Measurements from ENCODE around the gene FAF2. TPM values are rescaled to one million over a fixed set of nuclear protein-coding genes. Genes with fewer than 3 reads are reported as not detected.

Gene FAF2
- total RNA-seq, 1 donor from 2014 or later: 39.2 TPM

DNA sequence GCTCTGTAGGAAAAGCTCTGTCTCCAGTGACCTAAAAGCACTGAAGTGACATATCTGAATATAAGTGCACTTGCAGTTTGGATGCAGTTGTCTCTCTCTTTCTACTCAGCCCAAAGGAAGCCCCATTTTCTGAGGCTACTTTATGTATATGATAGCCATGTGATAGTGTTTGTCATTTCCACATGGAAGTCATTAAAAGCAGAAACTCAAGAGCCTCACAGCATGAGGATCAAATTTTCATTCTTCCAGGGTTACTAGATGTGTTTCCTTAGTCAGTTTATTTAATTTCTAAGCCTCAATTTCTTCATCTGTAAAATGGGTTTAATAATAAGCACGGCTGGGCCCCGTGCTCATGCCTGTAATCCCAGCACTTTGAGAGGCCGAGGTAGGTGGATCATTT is 52.3 kb downstream of the FAF2 start:
- intact Hi-C loops (cut with micrococcal nuclease): no loop called here

DNA sequence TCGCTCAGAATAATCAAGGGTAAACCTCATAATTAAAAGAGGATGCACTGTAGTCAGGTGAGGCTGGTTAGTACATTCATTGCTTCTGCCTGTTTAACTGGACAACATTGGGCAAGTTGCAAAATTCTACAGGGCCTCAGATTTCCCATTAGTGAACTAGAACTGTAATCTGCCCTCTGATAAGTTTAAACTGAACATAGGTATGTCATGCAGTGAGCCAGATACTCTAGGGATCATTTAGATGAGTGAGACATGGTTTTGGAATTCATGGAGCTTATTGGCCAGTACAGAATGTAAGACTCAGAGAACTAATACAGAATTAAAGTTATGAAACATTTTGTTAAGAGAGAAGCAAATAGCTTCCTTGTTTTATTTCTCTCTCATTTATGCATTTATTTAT is 53.1 kb downstream of the FAF2 start:
- intact Hi-C loops (cut with micrococcal nuclease): no loop called here

DNA sequence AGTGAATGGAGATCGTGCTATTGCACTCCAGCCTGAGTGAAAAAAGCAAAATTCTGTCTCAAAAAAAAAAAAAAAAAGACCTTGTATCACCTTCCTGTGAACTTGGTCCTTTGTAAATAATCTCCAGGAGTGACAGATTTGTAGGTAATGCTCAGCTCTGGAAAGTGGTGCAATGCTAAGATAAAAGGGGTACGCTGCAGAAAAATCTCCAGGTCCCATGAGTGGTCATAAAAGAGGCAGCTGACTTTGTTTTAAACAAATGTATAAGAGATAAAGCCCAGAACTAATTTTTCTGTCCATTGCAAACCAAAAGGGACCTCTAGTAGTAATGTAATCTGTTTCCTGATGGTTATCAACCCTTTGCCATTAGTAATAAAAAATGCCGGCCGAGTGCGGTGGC is 55.3 kb downstream of the FAF2 start:
- intact Hi-C loops (cut with micrococcal nuclease): no loop called here

DNA sequence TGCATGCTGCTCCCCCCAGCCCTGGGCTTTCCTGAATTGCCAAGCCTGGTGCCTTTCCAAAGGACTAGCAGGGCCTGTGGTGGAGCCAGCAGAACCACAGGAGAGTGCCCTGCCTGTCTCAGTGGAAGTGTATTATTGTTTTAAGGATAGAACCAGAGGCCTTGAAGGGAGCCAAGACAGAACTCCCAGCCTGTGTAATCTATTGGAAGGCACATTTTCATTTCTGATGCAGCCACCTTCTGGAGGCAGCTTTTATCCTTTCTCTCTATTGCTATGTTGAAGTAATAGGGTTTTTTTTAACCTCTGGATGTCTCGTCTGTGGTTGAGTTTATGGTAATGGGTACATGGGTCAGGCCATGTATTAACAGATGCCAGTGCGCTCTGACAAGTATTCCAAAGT is 59.7 kb downstream of the FAF2 start:
- intact Hi-C loops (cut with micrococcal nuclease): no loop called here

DNA sequence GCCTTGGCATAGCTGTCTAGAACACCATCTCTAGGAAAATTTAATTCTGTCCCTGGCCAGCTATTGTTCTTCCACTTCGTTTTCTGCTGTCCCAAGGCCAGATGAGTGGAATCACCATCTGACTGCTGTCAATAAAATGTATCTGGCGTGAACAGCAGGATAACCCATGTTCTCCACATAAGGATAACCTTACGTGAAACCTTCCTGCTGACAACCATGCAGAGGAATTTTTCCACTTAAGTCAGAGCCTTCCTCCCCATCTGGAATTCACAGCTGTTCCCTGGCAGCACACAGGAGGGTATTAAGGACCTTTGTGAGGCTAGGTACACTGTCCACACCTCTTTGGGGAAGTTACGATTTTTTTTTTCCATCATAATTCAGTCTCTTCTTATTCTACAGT is 60.4 kb downstream of the FAF2 start:
- intact Hi-C loops (cut with micrococcal nuclease): no loop called here

DNA sequence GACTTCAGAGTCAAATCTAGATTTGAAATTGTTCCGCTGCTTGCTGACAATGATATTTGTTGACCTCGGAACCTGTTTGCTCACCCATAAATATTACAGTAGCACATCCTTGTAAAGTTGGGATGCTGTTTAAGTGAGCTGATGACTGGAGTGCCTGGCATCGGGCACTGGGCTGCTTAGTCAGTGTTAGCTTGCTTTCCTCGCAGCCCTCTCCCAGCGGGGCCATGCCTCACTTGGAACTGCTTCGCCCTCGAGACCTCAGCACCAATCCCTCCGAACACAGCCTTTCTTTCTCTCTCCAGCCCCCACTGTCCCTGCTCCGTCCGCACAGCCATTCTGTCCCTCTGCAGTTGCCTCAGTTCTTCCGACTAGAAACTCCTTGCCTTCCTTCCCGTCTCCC is 65.6 kb downstream of the FAF2 start:
- intact Hi-C loops (cut with micrococcal nuclease): no loop called here

DNA sequence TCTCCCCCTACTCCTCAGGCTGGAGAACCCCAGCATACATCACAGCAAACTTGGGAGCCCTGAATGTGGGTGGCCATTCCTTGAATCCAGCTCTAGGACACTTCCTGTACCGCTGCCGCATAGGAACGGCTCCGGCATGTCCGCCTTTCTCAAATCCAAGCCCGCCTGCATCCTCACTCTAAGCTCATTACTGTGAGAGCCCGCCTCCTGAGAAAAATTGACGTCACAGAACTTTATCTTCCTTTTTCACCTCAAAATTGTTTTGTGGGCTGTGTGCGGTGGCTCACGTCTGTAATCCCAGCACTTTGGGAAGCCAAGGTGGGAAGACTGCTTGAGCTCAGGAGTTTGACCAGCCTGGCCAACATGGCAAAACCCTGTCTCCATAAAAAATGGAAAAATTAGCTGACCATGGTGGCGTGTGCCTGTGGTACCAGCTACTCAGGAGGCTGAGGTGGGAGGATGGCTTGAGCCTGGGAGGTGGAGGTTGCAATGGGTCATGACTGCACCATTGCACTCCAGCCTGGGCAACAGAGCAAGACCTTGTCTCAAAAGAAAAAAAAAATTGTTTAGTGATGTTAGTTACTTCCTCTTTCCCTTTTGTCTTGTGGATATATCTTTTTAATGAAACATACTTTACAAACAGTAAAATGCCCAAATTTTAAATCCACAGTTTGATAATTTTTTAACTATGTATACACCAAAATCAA is 66.2 kb downstream of the FAF2 start:
- intact Hi-C loops (cut with micrococcal nuclease): no loop called here

DNA sequence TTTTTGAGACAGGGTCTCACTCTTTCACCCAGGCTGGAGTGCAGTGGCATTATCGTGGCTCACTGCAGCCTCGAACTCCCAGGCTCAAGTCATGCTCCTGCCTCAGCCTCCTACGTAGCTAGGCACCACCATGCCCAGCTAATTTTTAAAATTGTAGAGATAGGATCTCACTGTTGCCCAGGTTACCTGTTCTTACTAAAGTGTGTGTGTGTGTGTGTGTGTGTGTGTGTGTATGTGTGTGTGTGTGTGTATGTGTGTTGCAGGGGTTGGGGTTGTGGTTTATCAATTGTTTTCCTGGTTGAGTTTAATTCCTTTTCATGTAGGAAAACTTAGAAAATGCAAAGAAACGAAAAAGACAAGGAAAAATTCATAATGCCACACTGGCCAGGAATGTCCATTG is 67.2 kb downstream of the FAF2 start:
- intact Hi-C loops (cut with micrococcal nuclease): no loop called here

DNA sequence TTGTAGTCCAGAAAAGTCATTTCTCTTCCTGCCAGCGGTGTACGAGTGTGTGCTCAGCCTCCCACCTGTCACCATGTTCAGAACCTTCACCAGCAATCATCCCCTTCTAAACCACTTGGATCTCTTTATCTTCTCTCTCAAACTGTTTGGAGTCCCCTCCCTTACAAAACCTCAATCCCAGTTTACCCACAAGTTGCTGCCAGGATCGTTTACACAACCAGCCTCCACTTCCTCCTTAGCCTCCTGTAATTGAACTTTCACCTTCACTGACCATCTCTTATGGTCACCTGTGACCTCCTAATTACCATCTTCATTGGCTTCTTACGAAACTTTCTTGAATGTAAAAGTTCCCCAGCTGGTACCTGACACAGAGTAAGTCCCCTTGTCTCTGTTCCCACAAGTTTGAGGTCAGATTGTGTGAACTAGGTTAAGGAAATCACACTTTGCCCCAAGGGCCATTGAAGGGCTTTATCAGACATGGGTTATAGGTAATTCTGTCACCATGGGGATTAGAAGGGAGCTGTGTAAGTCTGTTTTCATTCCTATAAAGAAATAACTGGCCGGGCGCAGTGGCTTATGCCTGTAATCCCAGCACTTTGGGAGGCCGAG is 69.0 kb downstream of the FAF2 start:
- intact Hi-C loops (cut with micrococcal nuclease): no loop called here

DNA sequence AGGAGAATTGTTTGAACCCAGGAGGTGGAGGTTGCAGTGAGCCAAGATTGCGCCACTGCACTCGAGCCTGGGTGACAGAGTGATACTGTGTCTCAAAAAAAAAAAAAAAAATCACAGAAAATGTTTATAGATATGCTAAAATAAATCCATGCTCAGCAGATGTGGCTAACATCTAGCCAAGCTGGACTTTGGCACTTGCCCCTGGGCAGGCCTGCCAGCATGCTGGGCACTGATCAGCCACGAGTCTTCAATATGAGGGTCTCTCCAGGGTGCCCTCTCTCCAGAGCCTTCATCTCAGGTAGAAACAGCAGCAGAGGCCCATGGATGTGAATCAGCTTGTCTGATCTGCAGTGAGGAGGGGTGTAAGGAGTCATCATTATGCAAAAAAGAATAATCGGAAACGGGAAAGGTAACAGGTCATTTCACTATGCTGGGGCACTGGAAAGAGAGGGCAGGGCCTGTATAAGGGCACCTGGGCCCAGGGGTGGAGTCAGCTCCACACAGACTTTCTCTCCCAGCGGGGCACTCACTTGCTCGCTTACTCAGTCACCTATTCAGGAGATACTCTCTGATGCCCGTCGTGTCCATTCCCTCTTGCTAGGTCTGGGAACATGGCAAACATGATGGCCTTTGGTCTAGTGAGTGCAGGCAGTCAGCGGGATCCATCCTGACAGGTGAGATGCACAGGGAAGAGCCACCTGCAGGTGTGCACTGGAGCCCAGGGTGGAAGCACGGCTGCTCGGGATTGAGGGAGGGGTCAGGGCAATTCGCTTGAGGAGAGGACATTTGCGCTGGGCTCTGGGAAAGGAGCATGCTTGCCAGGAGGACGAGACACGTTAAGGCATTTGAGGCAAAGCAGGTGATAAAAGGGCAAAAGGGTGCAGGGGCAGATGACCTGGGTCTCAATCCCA is 71.9 kb downstream of the FAF2 start:
- intact Hi-C loops (cut with micrococcal nuclease): no loop called here

DNA sequence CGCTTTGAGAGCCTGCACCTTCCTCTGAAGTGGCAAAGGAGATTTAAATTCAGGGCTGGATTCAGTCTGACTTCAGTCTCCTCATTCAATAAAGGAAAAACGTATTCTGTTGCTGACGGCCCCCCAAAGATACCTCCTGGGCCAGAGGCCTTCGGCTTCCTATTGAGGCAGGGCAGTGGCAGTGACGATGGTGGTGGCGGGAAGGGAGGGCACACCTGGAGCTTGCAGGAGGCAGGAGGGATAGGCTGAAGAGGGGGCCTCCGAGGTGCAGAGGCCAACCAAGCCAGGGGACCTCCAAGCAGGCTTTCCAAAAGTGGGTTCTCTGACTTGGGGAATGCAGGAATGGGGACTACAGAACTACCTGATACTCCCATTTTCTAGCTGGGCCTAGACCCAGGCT is 73.1 kb downstream of the FAF2 start:
- intact Hi-C loops (cut with micrococcal nuclease): no loop called here

DNA sequence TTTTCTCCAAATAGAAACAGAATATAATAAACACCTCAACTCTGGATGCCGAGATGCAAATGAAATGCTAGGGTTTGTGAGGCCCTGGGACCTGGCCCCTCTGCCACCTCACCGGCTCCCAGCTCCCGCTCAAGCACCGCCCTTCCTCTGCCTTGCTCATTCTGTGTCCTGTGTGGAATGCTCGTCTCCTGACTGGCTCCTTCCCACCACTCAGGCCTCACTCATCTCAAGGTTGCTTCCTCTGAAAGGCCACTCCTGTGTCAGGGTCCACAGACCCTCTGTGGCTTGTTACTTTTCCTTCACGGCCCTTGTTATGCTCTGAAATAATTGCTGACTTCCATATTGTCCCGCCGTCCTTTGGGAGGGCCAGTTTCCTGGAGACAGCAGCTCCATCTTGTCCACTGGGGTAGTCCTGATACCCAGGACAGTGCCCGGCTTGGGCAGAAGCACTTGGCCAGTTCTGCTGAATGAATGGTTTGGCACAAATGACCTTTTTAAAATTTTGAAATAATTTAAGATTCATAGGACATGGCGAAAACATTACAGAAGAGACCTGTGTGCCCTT is 73.6 kb downstream of the FAF2 start:
- intact Hi-C loops (cut with micrococcal nuclease): no loop called here

DNA sequence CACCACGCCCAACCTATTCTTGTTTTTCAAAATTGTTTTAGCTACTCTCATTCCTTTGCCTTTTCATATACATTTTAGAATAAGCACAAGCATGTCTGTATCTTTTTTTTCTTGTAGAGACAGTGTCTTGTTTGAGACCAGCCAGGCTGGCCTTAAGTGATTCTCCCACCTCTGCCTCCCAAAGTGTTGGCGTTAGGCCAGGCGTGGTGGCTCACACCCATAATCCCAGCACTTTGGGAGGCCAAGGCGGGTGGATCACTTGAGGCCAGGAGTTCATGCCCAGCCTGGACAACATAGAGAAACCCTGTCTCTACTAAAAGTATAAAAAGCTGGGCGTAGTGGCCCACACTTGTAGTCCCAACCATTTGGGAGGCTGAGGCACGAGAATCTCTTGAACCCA is 76.0 kb downstream of the FAF2 start:
- intact Hi-C loops (cut with micrococcal nuclease): no loop called here

DNA sequence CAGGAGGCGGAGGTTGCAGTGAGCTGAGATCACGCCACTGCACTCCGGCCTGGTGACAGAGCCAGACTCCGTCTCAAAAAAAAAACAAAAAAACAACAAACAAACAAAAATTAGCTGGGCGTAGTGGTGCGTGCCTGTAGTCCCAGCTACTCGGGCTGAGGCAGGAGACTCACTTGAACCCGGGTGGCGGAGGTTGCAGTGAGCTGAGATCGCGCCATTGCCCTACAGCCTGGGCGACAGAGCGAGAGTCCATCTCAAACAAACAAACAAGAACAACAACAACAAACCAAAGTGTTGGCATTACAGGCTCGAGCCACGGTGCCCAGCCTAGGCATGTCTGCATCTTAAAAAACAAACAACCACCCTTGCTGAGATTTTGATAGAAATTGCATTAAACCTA is 76.8 kb downstream of the FAF2 start:
- intact Hi-C loops (cut with micrococcal nuclease): no loop called here

DNA sequence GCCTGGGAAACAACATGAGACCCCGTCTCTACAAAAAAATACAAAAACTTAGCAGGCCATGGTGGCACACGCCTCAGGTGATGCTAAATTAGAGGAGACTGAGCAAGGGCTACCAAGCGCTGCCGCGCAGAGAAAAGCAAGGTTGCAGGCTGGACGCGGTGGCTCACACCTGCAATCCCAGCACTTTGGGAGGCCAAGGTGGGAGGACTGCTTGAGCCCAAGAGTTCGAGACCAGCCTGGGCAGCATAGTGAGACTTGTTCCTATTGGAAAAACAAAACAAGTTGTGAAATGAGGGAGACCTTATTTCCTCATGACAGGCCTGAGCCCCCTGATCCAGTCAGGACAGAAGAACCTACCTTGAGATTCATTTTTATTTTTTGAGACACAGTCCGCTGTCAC is 77.5 kb downstream of the FAF2 start:
- intact Hi-C loops (cut with micrococcal nuclease): no loop called here

DNA sequence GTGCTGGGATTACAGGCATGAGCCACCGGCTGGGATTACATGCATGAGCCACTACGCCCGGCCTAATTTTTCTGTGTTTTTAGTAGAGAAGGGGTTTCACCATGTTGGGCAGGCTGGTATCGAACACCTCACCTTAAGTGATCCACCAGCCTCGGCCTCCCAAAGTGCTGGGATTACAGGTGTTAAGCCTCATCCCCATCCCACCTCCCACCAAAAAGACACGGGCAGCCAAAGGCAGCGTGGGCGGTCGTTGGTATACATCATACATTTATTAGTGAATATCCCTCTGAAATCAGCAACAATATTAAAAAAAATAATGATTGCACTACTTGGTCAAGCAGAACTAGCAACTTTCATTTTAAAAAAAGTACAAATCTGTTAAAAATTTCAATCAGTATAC is 78.3 kb downstream of the FAF2 start:
- intact Hi-C loops (cut with micrococcal nuclease): no loop called here

DNA sequence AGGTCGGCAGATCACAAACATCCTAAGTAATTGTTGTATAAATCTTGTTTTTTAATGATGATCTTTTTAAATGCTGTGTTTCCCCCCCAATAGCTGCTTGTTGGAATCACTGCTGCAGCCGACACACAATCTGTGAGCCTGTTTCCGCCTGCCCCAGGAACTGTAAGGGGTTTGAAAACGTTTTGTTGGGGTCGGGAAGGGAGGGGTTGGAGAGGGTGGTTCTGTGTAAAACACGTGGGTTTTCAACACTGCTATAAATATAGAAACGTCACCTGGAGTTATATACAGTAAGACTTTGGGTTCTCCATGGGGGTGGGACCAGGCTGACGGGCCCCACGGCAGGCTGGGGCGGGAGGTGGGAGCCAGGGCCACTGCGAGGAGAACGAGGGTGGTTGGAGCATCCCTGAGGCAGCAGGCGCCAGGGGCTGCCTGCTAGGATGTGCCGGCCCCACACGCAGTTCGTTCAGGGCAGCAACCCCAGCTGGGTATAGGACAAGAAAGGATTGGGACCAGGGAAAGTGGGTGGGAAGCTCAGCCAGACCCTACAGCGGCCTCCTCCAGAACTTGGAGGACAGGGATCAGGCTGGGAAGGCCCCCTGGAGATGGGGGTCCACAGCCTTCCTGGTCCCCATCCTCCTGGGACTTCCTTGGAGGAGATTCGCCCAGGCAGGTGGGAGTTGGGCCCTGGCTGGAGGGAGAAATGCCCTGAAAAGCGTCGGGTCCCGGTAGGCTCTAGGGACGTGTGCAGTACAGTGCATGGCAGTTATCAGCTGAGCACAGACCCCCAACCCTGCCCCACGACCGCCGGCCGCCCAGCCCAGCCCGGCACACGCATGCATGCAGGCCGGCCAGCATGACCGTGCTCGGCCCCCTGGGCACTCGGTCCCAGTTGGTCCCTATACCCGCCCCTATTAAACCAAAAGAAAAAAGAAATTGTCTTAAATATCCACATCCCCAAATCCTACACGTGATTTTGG is 79.3 kb downstream of the FAF2 start:
- intact Hi-C loops (cut with micrococcal nuclease): no loop called here

DNA sequence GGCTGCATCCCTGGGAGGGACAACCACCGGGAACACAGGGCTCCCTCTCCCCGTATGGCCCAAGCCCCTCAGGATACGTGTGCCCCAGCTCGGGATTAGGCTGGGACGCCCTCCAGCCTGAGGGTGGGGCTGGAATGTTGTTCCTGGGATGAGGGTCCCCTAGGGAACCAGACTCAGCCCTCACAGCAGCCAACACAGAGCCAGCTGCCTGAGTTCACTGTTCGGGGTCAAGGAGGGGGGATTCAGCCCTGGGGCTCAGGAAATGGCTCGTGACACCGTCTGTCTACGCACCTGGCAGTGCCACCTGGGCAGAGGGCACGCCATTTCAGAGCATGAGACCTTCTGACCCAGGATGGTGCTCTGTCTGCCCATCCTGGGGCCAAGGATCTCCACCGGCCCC is 80.1 kb downstream of the FAF2 start:
- intact Hi-C loops (cut with micrococcal nuclease): no loop called here

DNA sequence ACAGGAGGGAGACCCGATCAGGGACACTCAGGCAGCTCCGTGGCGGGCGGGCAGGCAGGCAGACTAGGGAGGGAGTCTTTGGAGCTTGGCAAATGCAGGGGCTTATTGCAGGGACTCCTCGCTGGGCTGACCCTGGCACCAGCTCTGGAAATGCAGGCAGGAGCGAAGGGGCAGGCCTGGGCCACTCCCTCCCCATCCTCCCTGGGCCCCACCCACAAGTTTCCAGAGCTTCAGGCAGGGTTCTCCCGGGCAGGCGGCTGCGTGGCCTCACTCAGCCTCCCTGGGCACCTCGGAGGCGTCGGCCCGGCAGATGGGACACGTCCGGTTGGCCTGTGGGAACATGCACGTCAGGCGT is 80.6 kb downstream of the FAF2 start:
- intact Hi-C loops (cut with micrococcal nuclease): no loop called here

DNA sequence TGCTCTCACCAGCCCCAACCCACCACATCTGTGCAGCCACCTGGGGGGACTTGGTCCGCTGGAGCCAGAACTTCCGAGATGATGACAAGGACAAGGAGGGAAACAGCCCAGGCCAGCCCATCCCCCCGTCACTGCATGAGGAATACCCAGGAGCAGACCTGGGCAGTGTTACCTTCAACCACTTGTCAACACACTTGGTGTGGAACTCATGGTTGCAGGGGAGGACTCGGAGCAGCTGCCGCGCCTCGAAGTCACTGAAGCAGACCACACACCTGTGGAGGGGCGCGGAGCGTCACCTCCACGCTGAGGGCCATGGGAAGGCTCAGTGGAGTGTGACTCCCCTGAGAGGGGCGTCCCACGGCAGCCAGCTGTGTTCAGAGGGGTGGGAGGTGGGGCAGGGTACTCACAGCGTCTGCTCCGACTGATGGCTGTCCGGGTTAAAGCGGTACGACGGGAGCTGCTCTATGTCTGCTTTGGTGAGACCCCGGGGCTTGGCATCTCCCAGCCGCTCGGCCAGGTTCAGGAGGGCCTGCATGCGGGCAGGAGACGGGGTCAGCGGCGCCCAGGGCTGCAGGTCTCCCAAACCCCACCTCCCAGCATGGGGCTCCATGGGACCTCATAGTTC is 81.0 kb downstream of the FAF2 start:
- intact Hi-C loops (cut with micrococcal nuclease): no loop called here

Measured in T-helper 2 cell treated with Interferon-gamma antibody and Interleukin-4, amounts not matched to agents 100 ng/mL and 5 ng/mL, for 36 hours (primary cell).